Measurements from ENCODE around the gene POLG. TPM values are rescaled to one million over a fixed set of nuclear protein-coding genes. Genes with fewer than 3 reads are reported as not detected.

POLG gene
- total RNA-seq, 2 donors from 2014 or later, result 70.8 to 86.8 TPM

DNA sequence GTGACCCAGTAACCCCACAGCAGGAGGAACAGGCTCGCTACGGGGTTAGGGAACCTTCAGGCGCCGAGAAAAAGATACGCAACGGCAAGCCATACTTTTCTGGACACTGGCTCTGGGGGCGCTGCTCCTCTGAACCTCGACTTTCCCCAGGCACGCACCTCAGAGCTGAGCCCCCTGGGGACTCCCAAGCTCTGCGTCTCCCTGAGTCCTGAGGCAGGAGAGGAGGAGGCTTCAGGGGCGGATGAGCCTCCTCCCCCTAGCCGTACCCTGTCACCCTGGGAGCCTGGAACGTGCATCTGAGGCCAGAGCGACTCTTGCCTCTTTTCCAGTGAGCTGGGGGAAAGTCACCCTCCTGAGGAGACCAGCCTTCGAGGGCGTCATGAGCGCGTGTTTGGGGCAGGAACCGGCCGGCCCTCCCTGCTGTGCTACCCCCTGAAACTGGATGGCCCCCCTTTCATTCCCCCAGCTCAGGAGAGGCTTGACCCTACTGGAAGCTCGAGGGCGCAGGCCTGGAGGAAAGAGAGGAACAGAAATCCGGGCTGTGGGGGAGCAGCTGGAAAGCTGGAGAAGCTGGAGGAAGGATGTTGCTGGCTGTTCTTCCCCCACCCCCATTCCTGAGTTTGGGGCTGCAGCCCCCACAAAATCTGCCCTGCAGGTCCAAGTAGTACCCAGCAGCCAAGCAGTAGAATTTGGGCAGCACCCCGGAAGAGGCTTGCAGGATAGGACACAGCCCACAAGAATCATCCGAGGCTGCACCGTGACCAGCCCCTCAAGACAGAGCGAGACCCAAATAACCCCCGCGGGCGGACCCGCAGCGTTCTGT lies 25.1 kb upstream of the POLG start:
- H3K4me1 ChIP-seq, result peaks cover 9% of the 10 kb centered on the region

GRCh38 chr15:89358755-89359439 lies 24.3 kb upstream of the POLG start:
- TF ChIP-seq CTCF (IDR thresholded peaks at IDR 0.05), result peak; percentile 94
- peaks cover 56% of the 10 kb centered on the region for H3K27me3 ChIP-seq
- intact Hi-C loops (cut with DNase I), result loop anchor here (2.0 to 10.0 kb wide), 2 partner anchors 72 to 196 kb away; no protein-coding TSS in a partner anchor

More for the DNA sequence above, 25.1 kb upstream of the POLG start:
- Histone ChIP-seq H3K36me3 (no peaks in the 10 kb centered on the region), H3K9me3 (no peaks in the 10 kb centered on the region), H3K27ac (no peak overlapping the region), H3K9ac (ENCODE audit: low read depth in 2 of 2, low read length in 2 of 2) (no peak overlapping the region), H3K4me3 (peak overlapping the region; percentile 29), H3K27me3 (peaks cover 64% of the 10 kb centered on the region)
- no peak for DNase-seq
- no peak for TF ChIP-seq CTCF (IDR thresholded peaks at IDR 0.05)
- intact Hi-C loops (cut with DNase I), result loop anchor here (2.0 to 10.0 kb wide), 2 partner anchors 71 to 195 kb away; no protein-coding TSS in a partner anchor

GRCh38 chr15:89358435-89358754 lies 23.8 kb upstream of the POLG start:
- intact Hi-C loops (cut with DNase I), result loop anchor here (2.0 to 10.0 kb wide), 2 partner anchors 72 to 196 kb away; no protein-coding TSS in a partner anchor
- peaks cover 51% of the 10 kb centered on the region for H3K27me3 ChIP-seq
- peaks cover 9% of the 10 kb centered on the region for H3K4me1 ChIP-seq
- H3K9ac ChIP-seq (ENCODE audit: low read depth in 2 of 2, low read length in 2 of 2), result no peak overlapping the region
- DNase-seq, result no peak
- H3K9me3 ChIP-seq, result no peaks in the 10 kb centered on the region
- H3K36me3 ChIP-seq, result no peaks in the 10 kb centered on the region
- peak overlapping the region; percentile 29 for H3K4me3 ChIP-seq
- H3K27ac ChIP-seq, result no peak overlapping the region
- TF ChIP-seq CTCF (IDR thresholded peaks at IDR 0.05), result no peak

More at GRCh38 chr15:89358755-89359439, 24.3 kb upstream of the POLG start:
- DNase-seq, result peak; percentile 71
- Histone ChIP-seq H3K4me1 (peaks cover 9% of the 10 kb centered on the region), H3K36me3 (no peaks in the 10 kb centered on the region), H3K27ac (no peak overlapping the region), H3K9ac (ENCODE audit: low read depth in 2 of 2, low read length in 2 of 2) (peak overlapping the region in 1 of 2 donors; percentile 26), H3K4me3 (peak overlapping the region; percentile 29), H3K9me3 (no peaks in the 10 kb centered on the region)

GRCh38 chr15:89356634-89357298 lies 22.1 kb upstream of the POLG start:
- no peaks in the 10 kb centered on the region for H3K9me3 ChIP-seq
- peaks cover 36% of the 10 kb centered on the region for H3K27me3 ChIP-seq
- no peak overlapping the region for H3K9ac ChIP-seq (ENCODE audit: low read depth in 2 of 2, low read length in 2 of 2)
- intact Hi-C loops (cut with DNase I), result loop anchor here (10.0 kb wide), 1 partner anchor 198 kb away; no protein-coding TSS in a partner anchor
- H3K36me3 ChIP-seq, result no peaks in the 10 kb centered on the region
- peak; percentile 17 for TF ChIP-seq CTCF (IDR thresholded peaks at IDR 0.05)
- no peak overlapping the region for H3K27ac ChIP-seq
- DNase-seq, result no peak
- no peak overlapping the region for H3K4me3 ChIP-seq
- peaks cover 5% of the 10 kb centered on the region for H3K4me1 ChIP-seq

DNA sequence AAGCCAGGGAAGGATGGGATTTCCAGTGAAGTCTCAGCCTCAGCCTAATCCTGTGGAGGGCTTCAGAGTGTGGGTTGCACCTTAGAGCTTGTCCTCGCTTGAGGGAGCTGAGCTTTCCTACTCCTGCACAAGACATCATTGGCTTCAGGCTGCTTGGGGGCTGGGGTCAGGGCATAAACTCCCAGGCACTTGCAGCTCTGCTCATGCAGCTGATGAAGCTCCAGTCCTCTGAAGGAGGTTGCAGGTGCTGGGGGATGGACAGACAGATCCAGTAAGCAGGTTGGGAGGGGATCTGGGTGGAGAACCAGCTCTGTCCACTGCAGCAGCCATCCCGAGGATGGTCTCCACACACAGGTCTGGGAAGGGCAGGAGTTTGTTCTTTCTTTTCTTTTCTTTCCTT lies 19.4 kb upstream of the POLG start:
- Histone ChIP-seq H3K27ac (no peak overlapping the region), H3K27me3 (peaks cover 8% of the 10 kb centered on the region), H3K4me1 (peaks cover under 1% of the 10 kb centered on the region), H3K9me3 (no peaks in the 10 kb centered on the region), H3K4me3 (no peak overlapping the region), H3K36me3 (no peaks in the 10 kb centered on the region), H3K9ac (ENCODE audit: low read depth in 2 of 2, low read length in 2 of 2) (no peak overlapping the region)
- no peak for DNase-seq
- intact Hi-C loops (cut with DNase I), result loop anchor here (10.0 kb wide), 1 partner anchor 201 kb away; no protein-coding TSS in a partner anchor
- no peak for TF ChIP-seq CTCF (IDR thresholded peaks at IDR 0.05)

Data from colonic mucosa (tissue), 4 donors.